Astrocyte (in vitro differentiated cells and primary cell): ENCODE results near the gene FAU. TPM values are rescaled to one million over a fixed set of nuclear protein-coding genes. Genes with fewer than 3 reads are reported as not detected.
A peak's percentile ranks its signal among the peaks of the same experiment; 100 is the strongest.

Experiments
- DNase-seq: peaks from one replicate; pipeline ENCODE4 v3.0.0-alpha.2; 2010; ENCODE audit warnings: low read depth
- FAIRE-seq: peaks from 2 replicates; lab custom pipeline; 2011; peaks lifted over from hg19 to GRCh38; lab: Jason Lieb, UNC
- H2AFZ ChIP-seq: 2 replicates; pipeline ENCODE4 v1.6.0; 2012; ENCODE audit warnings: low read depth, low read length, inconsistent platforms
- H3K27ac ChIP-seq: 2 replicates; pipeline ENCODE4 v1.5.1; 2011; ENCODE audit warnings: low read depth, low read length, inconsistent platforms
- H3K27me3 ChIP-seq: 2 replicates; pipeline ENCODE4 v1.6.0; 2011; ENCODE audit warnings: low read length, inconsistent platforms; ENCODE audit not compliant: insufficient read depth
- H3K36me3 ChIP-seq: 2 replicates; pipeline ENCODE4 v1.5.1; 2011; ENCODE audit warnings: low read length, inconsistent platforms; ENCODE audit not compliant: insufficient read depth
- H3K4me1 ChIP-seq: 2 replicates; pipeline ENCODE4 v1.5.1; 2011; ENCODE audit warnings: low read length, inconsistent platforms; ENCODE audit not compliant: insufficient read depth
- H3K4me2 ChIP-seq: 2 replicates; pipeline ENCODE4 v1.6.0; 2012; ENCODE audit warnings: low read length, inconsistent platforms
- H3K4me3 ChIP-seq: 2 replicates; pipeline ENCODE4 v1.5.1; 2011; ENCODE audit warnings: low read depth, mild to moderate bottlenecking, low read length, inconsistent platforms; ENCODE audit not compliant: insufficient read depth
- H3K79me2 ChIP-seq: 2 replicates; pipeline ENCODE4 v1.6.0; 2012; ENCODE audit warnings: mild to moderate bottlenecking, low read length, inconsistent platforms; ENCODE audit not compliant: insufficient read depth
- H3K9ac ChIP-seq: 2 replicates; pipeline ENCODE4 v1.6.0; 2012; ENCODE audit warnings: mild to moderate bottlenecking, low read length, inconsistent platforms
- H3K9me3 ChIP-seq: 2 replicates; pipeline ENCODE4 v1.5.1; 2012; ENCODE audit warnings: low read depth, mild to moderate bottlenecking, low read length, inconsistent platforms; ENCODE audit not compliant: insufficient read depth
- H4K20me1 ChIP-seq: 2 replicates; pipeline ENCODE4 v1.6.0; 2012; ENCODE audit warnings: low read length, inconsistent platforms; ENCODE audit not compliant: insufficient read depth
- H3K27ac Mint-ChIP-seq: one replicate; pipeline ENCODE4 v1.8.0; 2021; ENCODE audit warnings: mild to moderate bottlenecking, mixed read lengths; ENCODE audit not compliant: unreplicated experiment
- H3K27me3 Mint-ChIP-seq: one replicate; pipeline ENCODE4 v1.8.0; 2021; ENCODE audit warnings: low read depth, mixed read lengths; ENCODE audit not compliant: unreplicated experiment
- H3K36me3 Mint-ChIP-seq: one replicate; pipeline ENCODE4 v1.8.0; 2021; ENCODE audit warnings: low read depth, mixed read lengths; ENCODE audit not compliant: unreplicated experiment
- H3K4me1 Mint-ChIP-seq: one replicate; pipeline ENCODE4 v1.8.0; 2021; ENCODE audit warnings: low read depth, mixed read lengths; ENCODE audit not compliant: unreplicated experiment
- H3K4me3 Mint-ChIP-seq: one replicate; pipeline ENCODE4 v1.8.0; 2021; ENCODE audit warnings: mild to moderate bottlenecking, moderate library complexity, mixed read lengths; ENCODE audit not compliant: unreplicated experiment
- H3K9me3 Mint-ChIP-seq: one replicate; pipeline ENCODE4 v1.8.0; 2021; ENCODE audit warnings: mild to moderate bottlenecking, mixed read lengths; ENCODE audit not compliant: unreplicated experiment
- CTCF ChIP-seq: IDR thresholded peaks from 2 replicates; pipeline ENCODE4 v1.5.1; 2011; ENCODE audit warnings: low read depth, mild to moderate bottlenecking, inconsistent platforms, low read length, moderate library complexity; ENCODE audit not compliant: insufficient read depth
- EZH2 ChIP-seq: IDR thresholded peaks from 2 replicates; pipeline ENCODE4 v1.6.1; 2012; ENCODE audit warnings: mild to moderate bottlenecking, low read length, inconsistent platforms; ENCODE audit not compliant: insufficient read depth
- total RNA-seq: library from RNA; stranded (reverse); gene quantifications from 2 replicates; pipeline ENCODE4 v1.2.1, GENCODE V29; 2021

The FAU gene
- total RNA-seq, 1 donor from 2014 or later = 694 TPM

GRCh38 chr11:65107751-65108468, 14.0 kb downstream of the FAU start:
- Histone ChIP-seq H3K79me2 (peaks cover 23% of the 10 kb centered on the region), H3K4me2 (no peak overlapping the region), H3K27ac (no peak overlapping the region), H3K36me3 (no peaks in the 10 kb centered on the region), H3K27me3 (no peaks in the 10 kb centered on the region), H2AFZ (no peak overlapping the region), H3K4me3 (no peak overlapping the region), H3K9ac (no peak overlapping the region), H4K20me1 (peaks cover 49% of the 10 kb centered on the region), H3K4me1 (peaks cover 20% of the 10 kb centered on the region), H3K9me3 (no peaks in the 10 kb centered on the region)
- Mint-ChIP-seq H3K4me1 (peaks cover 8% of the 10 kb centered on the region), H3K9me3 (no peaks in the 10 kb centered on the region), H3K4me3 (no peak overlapping the region), H3K27me3 (no peaks in the 10 kb centered on the region), H3K27ac (no peak overlapping the region), H3K36me3 (peaks cover 5% of the 10 kb centered on the region)
- TF ChIP-seq EZH2 (no peak), CTCF (no peak)
- FAIRE-seq = no peak
- DNase-seq = no peak

- peaks cover 13% of the 10 kb centered on the region for H3K4me1 Mint-ChIP-seq
- H3K36me3 Mint-ChIP-seq = peaks cover 5% of the 10 kb centered on the region
- TF ChIP-seq EZH2 (no peak), CTCF (no peak)
- DNase-seq (no peak), FAIRE-seq (no peak)
- H3K27ac ChIP-seq = no peak overlapping the region
- no peak overlapping the region for H3K9ac ChIP-seq
- no peak overlapping the region for H3K4me3 Mint-ChIP-seq
- no peaks in the 10 kb centered on the region for H3K36me3 ChIP-seq
- H3K9me3 Mint-ChIP-seq = no peaks in the 10 kb centered on the region
- H4K20me1 ChIP-seq = peaks cover 57% of the 10 kb centered on the region
- no peak overlapping the region for H2AFZ ChIP-seq
- no peak overlapping the region for H3K27ac Mint-ChIP-seq
- H3K4me2 ChIP-seq = no peak overlapping the region
- H3K27me3 ChIP-seq = no peaks in the 10 kb centered on the region
- H3K4me3 ChIP-seq = no peak overlapping the region
- H3K4me1 ChIP-seq = peaks cover 20% of the 10 kb centered on the region
- no peaks in the 10 kb centered on the region for H3K9me3 ChIP-seq
- no peaks in the 10 kb centered on the region for H3K27me3 Mint-ChIP-seq
- peaks cover 23% of the 10 kb centered on the region for H3K79me2 ChIP-seq
Observed at GRCh38 chr11:65107078-65107477, 14.9 kb downstream of the FAU start.

GRCh38 chr11:65104628-65105027, 17.3 kb downstream of the FAU start:
- Mint-ChIP-seq H3K4me1 (peaks cover 13% of the 10 kb centered on the region), H3K27ac (no peak overlapping the region), H3K36me3 (peaks cover 5% of the 10 kb centered on the region), H3K27me3 (no peaks in the 10 kb centered on the region), H3K9me3 (no peaks in the 10 kb centered on the region), H3K4me3 (peak overlapping the region; percentile 2)
- no peak overlapping the region for H3K4me3 ChIP-seq
- no peak overlapping the region for H3K27ac ChIP-seq
- H3K9me3 ChIP-seq = no peaks in the 10 kb centered on the region
- H3K27me3 ChIP-seq = no peaks in the 10 kb centered on the region
- H3K4me2 ChIP-seq = no peak overlapping the region
- peaks cover 15% of the 10 kb centered on the region for H3K4me1 ChIP-seq
- no peak overlapping the region for H2AFZ ChIP-seq
- peaks cover 27% of the 10 kb centered on the region for H3K79me2 ChIP-seq
- no peak for DNase-seq
- no peaks in the 10 kb centered on the region for H3K36me3 ChIP-seq
- TF ChIP-seq CTCF = no peak
- TF ChIP-seq EZH2 = no peak
- H4K20me1 ChIP-seq = peaks cover 48% of the 10 kb centered on the region
- no peak overlapping the region for H3K9ac ChIP-seq
- FAIRE-seq = no peak
